CD4-positive, alpha-beta T cell (primary cell): ENCODE data around the gene VWA1. TPM values are rescaled to one million over a fixed set of nuclear protein-coding genes. Genes with fewer than 3 reads are reported as not detected.
"Not testable (repeated sequence)": the region's sequence is repeated elsewhere in the genome, so short reads cannot be mapped to it uniquely, and the experiment has no call there.

Source experiments
- ATAC-seq: fragments of 200-7000 bp; cut with Tn5 transposase; one replicate; pipeline ENCODE4 v1.10.0; 2022; ENCODE audit warnings: mild to moderate bottlenecking; ENCODE audit not compliant: poor library complexity
- CTCF ChIA-PET: fragments of 350-600 bp; sonication (Branson Sonifier 250); formaldehyde crosslinking; loops from one replicate; lab custom pipeline; 2021; ENCODE audit warnings: antibody characterized with exemption, inconsistent platforms; lab: Charles Lee
- POLR2A ChIA-PET: fragments of 350-600 bp; sonication (Branson Sonifier 250); formaldehyde crosslinking; loops from one replicate; lab custom pipeline; 2021; ENCODE audit warnings: antibody characterized with exemption, inconsistent platforms; lab: Charles Lee
- DNase-seq, 14 experiments: peaks; one replicate each; pipeline ENCODE4 v3.0.0-alpha.2; 2013 to 2020; ENCODE audit warnings: mixed read lengths in 2 of 14
- H3K27ac ChIP-seq, 2 donors: one replicate each; pipeline versions ENCODE4 v1.5.1 to v1.7.0; 2013; ENCODE audit warnings: low read length in 2 of 2, low read depth in 1 of 2, mild to moderate bottlenecking in 1 of 2
- H3K27me3 ChIP-seq, 2 experiments: 1 replicate in 1 of 2; 2 replicates in 1 of 2; pipeline versions ENCODE4 v1.6.1 to v1.7.0; 2013; ENCODE audit warnings: low read length in 2 of 2, control low read depth in 1 of 2, mild to moderate bottlenecking in 1 of 2, moderate library complexity in 1 of 2; ENCODE audit not compliant: insufficient read depth in 2 of 2, control insufficient read depth in 1 of 2
- H3K36me3 ChIP-seq: one replicate; pipeline ENCODE4 v1.6.1; 2013; ENCODE audit warnings: low read length, control low read depth; ENCODE audit not compliant: insufficient read depth
- H3K4me1 ChIP-seq: one replicate; pipeline ENCODE4 v1.6.1; 2013; ENCODE audit warnings: low read length, control low read depth; ENCODE audit not compliant: insufficient read depth
- H3K4me3 ChIP-seq: one replicate; pipeline ENCODE4 v1.5.1; 2013; ENCODE audit warnings: mild to moderate bottlenecking, low read length, moderate library complexity
- H3K9me3 ChIP-seq, 2 experiments: 1 replicate in 1 of 2; 2 replicates in 1 of 2; pipeline versions ENCODE4 v1.6.1 to v1.7.0; 2013; ENCODE audit warnings: low read length in 2 of 2, mild to moderate bottlenecking in 2 of 2, control low read depth in 1 of 2, moderate library complexity in 1 of 2; ENCODE audit not compliant: control insufficient read depth in 1 of 2, insufficient read depth in 1 of 2
- H3K27ac Mint-ChIP-seq: one replicate; pipeline ENCODE4 v1.8.0; 2020; ENCODE audit warnings: mixed read lengths
- H3K27me3 Mint-ChIP-seq: one replicate; pipeline ENCODE4 v1.8.0; 2021; ENCODE audit warnings: mixed read lengths
- H3K36me3 Mint-ChIP-seq: one replicate; pipeline ENCODE4 v1.8.0; 2021; ENCODE audit warnings: low read depth, mixed read lengths
- H3K4me1 Mint-ChIP-seq: one replicate; pipeline ENCODE4 v1.8.0; 2021; ENCODE audit warnings: low read depth, mixed read lengths
- H3K4me3 Mint-ChIP-seq: one replicate; pipeline ENCODE4 v1.8.0; 2020; ENCODE audit warnings: mild to moderate bottlenecking, mixed read lengths
- H3K9me3 Mint-ChIP-seq: one replicate; pipeline ENCODE4 v1.8.0; 2020; ENCODE audit warnings: mixed read lengths
- CTCF ChIP-seq: fragments of 200-600 bp; IDR thresholded peaks from one replicate; pipeline ENCODE4 v1.8.0; 2022; ENCODE audit warnings: antibody characterized with exemption, mild to moderate bottlenecking
- intact Hi-C, 2 experiments: fragments of 100-400 bp; cut with DNase I in 1 of 2; cut with micrococcal nuclease in 1 of 2; formaldehyde crosslinking; loops; one replicate each; pipeline versions ENCODE4 v1.15.1 to v1.9.0; 2023 to 2025; cut with DNase I, micrococcal nuclease
- total RNA-seq, 174 experiments: library from RNA in 2 of 174; stranded (reverse) in 2 of 174; gene quantifications; one replicate each; pipeline ENCODE4 v1.2.3 and lab custom pipeline; 2021 to 2026

VWA1 gene
- total RNA-seq, 2 experiments from 2014 or later: not detected

- intact Hi-C loops: no loop called here
- CTCF ChIA-PET: no interaction called here
- no peaks in the 10 kb centered on the region for H3K9me3 ChIP-seq
- Mint-ChIP-seq H3K36me3 (no peaks in the 10 kb centered on the region), H3K4me1 (no peaks in the 10 kb centered on the region), H3K27ac (no peak overlapping the region), H3K27me3 (peaks cover 41% of the 10 kb centered on the region), H3K4me3 (no peak overlapping the region), H3K9me3 (no peaks in the 10 kb centered on the region)
- POLR2A ChIA-PET: no interaction called here
- no peak for ATAC-seq
- H3K4me1 ChIP-seq: no peaks in the 10 kb centered on the region
- H3K4me3 ChIP-seq: no peak overlapping the region
- no peak for DNase-seq
- H3K36me3 ChIP-seq: no peaks in the 10 kb centered on the region
- peaks cover 29 to 32% of the 10 kb centered on the region in 2 experiments for H3K27me3 ChIP-seq
- no peak for TF ChIP-seq CTCF
- H3K27ac ChIP-seq: no peak overlapping the region
Measured at GRCh38 chr1:1427820-1428148, 7.7 kb upstream of the VWA1 start.

GRCh38 chr1:1428174-1428573 lies 7.3 kb upstream of the VWA1 start:
- no peak for ATAC-seq
- peak in 1 of 14 experiments; percentile 24 for DNase-seq
- Histone ChIP-seq H3K36me3 (no peaks in the 10 kb centered on the region), H3K4me3 (no peak overlapping the region), H3K27me3 (peaks cover 31% of the 10 kb centered on the region in 2 experiments), H3K27ac (no peak overlapping the region), H3K9me3 (no peaks in the 10 kb centered on the region), H3K4me1 (no peaks in the 10 kb centered on the region)
- Mint-ChIP-seq H3K27me3 (peaks cover 38% of the 10 kb centered on the region), H3K9me3 (no peaks in the 10 kb centered on the region), H3K4me1 (no peaks in the 10 kb centered on the region), H3K36me3 (no peaks in the 10 kb centered on the region), H3K4me3 (peak overlapping the region; percentile 5), H3K27ac (no peak overlapping the region)
- ChIA-PET POLR2A (no interaction called here), CTCF (no interaction called here)
- intact Hi-C loops: no loop called here
- TF ChIP-seq CTCF: no peak

- H3K4me3 ChIP-seq, H3K4me1 ChIP-seq, POLR2A ChIA-PET, DNase-seq, H3K4me1 Mint-ChIP-seq, H3K4me3 Mint-ChIP-seq, intact Hi-C loops, H3K27ac ChIP-seq, H3K36me3 Mint-ChIP-seq, H3K9me3 ChIP-seq, H3K9me3 Mint-ChIP-seq, ATAC-seq, H3K36me3 ChIP-seq, CTCF ChIA-PET, H3K27ac Mint-ChIP-seq: not testable (repeated sequence)
- peaks cover 36 to 39% of the 10 kb centered on the region in 2 experiments for H3K27me3 ChIP-seq
- H3K27me3 Mint-ChIP-seq: peaks cover 36% of the 10 kb centered on the region
Measured at GRCh38 chr1:1428967-1429366, 6.5 kb upstream of the VWA1 start.

- Mint-ChIP-seq H3K9me3 (no peaks in the 10 kb centered on the region), H3K4me1 (no peaks in the 10 kb centered on the region), H3K4me3 (no peak overlapping the region), H3K27me3 (peaks cover 33% of the 10 kb centered on the region), H3K27ac (no peak overlapping the region), H3K36me3 (no peaks in the 10 kb centered on the region)
- ATAC-seq (no peak), DNase-seq (no peak)
- Histone ChIP-seq H3K36me3 (no peaks in the 10 kb centered on the region), H3K27ac (no peak overlapping the region), H3K4me3 (no peak overlapping the region), H3K27me3 (peaks cover 43 to 46% of the 10 kb centered on the region in 2 experiments), H3K9me3 (peaks cover 0 to 5% of the 10 kb centered on the region in 2 experiments), H3K4me1 (peaks cover 6% of the 10 kb centered on the region)
- ChIA-PET CTCF (no interaction called here), POLR2A (interaction anchor here (0.6 kb wide), 1 partner anchor 98 kb away, joined by 4 read pairs; no protein-coding TSS in a partner anchor)
- TF ChIP-seq CTCF: no peak
- intact Hi-C loops: no loop called here
Measured at GRCh38 chr1:1429671-1430073, 5.8 kb upstream of the VWA1 start.
